GM18858 (cell line): Measurements from ENCODE around the gene ATL2.

Source experiments
- ATAC-seq: cut with Tn5 transposase; IDR thresholded peaks from one replicate; pipeline ENCODE4 v1.9.1; 2021; ENCODE audit not compliant: unreplicated experiment

The ATL2 gene

DNA sequence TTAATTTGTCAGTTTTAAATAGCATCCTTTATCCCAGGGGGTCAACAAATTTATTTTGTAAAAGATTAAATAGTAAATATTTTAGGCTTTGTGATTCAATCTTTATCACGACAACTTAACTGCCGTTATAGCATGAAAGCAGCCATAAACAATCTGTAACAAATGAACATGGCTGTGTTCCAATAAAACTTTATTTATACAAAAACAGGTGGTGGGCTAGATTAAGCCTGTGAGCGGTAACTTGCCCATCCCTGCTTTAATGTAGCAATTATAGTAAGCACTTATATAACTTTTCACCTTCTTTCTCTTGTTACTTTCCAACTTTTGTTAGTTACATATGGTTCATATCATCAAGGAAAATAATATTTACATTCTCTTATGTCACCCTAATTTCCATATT is 121.9 kb downstream of the ATL2 start:
- no peak for ATAC-seq

DNA sequence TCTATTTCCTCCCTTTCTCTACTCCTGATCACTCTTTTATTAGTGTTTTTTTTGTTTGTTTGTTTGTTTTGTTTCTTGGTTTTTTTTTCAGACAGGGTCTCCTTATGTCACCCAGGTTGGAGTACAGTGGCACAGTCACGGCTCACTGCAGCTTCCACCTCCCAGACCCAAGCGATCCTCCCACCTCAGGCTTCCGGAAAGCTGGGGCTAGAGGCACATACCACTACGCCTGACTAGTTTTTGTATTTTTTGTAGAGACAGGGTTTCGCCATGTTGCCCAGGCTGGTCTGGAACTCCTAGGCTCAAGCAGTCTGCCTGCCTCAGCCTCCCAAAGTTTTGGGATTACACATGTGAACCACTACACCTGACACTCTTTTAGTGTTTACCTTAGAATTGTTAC is 122.3 kb downstream of the ATL2 start:
- no peak for ATAC-seq

DNA sequence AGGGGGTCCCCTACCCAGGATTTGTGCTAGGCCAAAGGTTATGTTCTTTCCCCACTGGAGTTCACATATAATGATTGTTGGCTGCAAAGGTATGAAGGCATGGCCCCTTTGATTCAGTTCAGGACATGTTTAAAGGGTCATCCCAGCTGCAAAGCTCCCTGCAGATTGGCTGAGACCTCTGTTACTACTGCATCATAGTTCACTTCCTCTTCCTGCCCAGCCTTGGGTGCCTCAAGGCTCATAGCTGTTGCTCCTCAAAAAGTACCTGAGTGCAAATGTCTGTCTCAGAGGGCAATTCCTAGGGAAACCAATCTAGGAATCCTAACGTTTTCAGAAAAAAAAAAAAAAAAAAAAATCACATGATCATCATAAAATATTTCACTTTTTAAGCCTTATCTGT is 125.1 kb downstream of the ATL2 start:
- ATAC-seq = no peak

DNA sequence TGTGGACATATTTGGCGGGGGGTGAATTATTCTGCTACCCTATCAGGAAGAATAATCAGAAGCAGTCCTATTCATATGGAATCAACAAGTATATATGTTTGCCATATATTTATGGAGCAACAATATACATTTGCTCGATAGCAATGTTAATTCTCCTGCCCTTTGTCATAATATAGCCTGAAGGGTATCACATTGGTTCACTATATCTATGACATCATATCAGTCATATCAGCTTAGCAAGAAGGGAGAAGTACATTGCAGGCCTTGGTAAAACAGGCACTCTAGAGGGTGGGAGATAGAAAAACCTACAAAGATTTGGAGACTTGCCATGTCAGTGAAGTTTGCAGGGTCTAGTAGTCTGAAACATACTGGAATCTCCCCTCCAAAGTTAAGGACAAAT is 128.4 kb downstream of the ATL2 start:
- no peak for ATAC-seq

DNA sequence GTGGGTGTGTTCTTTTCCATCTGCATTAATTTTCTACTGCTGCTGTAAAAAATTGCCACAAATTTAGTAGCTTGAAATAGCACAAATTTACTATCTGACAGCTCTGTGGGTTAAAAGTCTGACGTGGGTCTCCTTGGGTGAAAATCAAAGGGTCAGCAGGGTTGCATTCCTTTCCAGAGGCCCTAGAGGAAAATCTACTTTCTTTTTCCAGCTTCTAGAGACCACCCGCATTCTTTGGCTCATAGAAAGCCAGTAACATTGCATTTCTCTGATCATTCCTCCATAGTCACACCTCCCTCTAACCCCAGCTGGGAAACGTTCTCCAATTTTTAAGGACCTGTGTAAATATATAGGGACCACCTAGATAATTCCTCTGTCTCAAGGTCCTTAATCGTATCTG is 128.8 kb downstream of the ATL2 start:
- no peak for ATAC-seq

DNA sequence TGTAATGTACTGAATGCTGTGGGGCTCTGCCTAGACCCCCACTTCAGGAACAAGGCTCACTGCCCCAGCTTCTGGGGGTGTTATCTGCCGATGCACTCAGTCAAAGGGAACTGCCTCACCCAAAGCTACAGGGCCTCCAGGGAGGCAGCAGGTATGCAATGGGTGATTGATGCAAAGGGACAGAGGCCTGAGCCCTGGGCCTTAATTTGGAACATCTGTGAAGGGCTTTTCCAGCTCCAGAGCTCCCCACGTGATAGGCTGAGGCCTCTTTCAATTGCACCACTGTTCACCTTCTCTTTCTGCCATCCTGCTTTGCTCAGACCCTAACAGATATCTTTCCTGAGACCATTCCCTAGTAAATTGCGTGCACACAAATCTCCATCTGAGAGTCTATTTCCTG is 131.0 kb downstream of the ATL2 start:
- no peak for ATAC-seq

DNA sequence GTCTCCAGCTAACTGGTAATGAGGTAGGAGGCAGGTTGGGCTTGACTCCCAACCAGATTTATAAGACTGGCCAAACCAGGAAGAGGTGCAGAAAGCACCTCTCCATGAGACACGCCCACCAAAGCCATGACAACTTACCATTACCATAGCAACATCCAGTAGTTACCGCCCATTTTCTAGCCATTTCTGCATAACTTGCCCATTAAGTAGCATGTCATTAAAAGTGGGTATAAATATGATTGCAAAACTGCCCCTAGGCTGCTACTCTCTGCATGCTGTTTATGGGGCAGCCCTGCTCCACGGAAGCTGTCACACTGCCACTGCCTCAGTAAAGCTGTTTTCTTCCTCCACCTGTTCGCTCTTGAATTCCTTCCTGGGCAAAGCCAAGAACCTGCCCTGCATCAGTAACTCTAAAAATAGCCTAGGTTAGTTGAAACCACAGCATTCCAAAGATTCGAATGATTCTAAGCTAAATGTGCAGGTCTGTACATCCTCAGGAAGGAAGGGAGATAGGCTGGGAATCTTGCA is 131.9 kb downstream of the ATL2 start:
- ATAC-seq = no peak

DNA sequence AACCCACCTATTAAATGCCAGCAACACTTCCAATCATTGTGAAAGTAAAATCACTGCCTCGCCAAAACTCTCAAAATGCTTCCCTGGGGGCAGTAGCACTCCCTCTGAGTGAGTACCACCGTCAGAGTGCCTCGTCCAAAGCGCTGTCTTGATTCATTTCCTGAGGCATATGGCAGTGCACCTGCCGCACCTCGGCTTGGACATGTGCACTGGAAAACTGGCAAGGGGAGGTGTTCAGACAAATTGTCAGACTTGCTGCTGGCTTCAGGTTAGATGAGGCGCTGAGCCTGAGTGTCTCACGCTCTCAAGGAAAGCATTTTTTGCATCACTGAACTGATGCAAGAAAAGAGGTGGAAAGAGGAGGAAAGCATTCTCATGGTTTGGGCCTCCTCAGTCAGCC is 132.8 kb downstream of the ATL2 start:
- no peak for ATAC-seq
